ENCODE measurements around the gene SIVA1.
A peak's percentile ranks its signal among the peaks of the same experiment; 100 is the strongest.

SIVA1 gene

GRCh38 chr14:104797115-104798044 lies 44.4 kb downstream of the SIVA1 start:
- DNase-seq (ENCODE audit: low read depth in 2 of 2), result no peak

- no peak for DNase-seq (ENCODE audit: low read depth in 2 of 2)
Observed at GRCh38 chr14:104798300-104799243, 45.6 kb downstream of the SIVA1 start.

GRCh38 chr14:104799244-104800014 lies 46.5 kb downstream of the SIVA1 start:
- DNase-seq (ENCODE audit: low read depth in 2 of 2), result no peak

DNA sequence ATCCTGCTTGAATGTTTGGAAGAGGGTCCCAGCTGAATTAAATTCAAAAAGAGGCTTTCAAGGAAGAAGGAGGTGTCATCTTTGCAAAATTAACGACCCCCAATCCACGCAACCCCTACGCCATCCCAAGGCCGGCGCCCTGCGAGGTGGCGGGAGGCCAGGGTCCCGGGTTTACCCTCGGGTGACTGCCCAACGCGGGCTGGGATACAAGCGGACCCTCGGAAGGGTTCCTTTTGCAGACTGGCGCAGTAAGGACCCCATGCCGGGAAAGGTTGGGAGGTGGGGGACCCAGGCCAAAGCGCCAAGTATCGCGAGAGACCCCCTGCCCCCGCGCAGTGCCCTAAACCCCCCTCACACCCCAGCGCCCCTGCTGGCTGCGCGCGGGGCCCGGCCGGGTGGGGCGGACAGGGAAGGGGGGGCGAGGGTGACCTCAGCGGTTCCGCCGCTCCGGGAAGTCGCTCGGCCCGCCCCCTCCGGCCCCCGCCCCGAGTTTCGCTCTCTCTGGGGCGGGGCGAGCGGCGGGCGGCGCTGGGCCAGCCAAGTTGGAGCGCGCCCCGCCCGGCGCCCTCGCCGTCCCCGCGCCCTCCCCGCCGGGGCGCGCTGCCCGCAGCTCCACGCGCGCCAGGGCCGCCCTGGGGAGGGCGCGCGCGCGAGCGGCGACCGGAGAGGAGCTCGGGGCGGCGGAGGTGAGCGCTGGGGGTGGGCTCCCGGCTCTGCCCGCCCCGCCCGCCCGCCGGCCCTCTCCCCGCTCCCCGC lies 47.2 kb downstream of the SIVA1 start:
- peak; percentile 64 to 86 for DNase-seq (ENCODE audit: low read depth in 2 of 2)

GRCh38 chr14:104800771-104801519 lies 48.0 kb downstream of the SIVA1 start, which contains the start of gene ZBTB42:
Gene ZBTB42, plus strand, starts transcription at chr14:104801101. Its CDS starts 97 bp downstream, at chr14:104801198.
- DNase-seq (ENCODE audit: low read depth in 2 of 2), result peak; percentile 24 to 62

GRCh38 chr14:104801520-104802393 lies 48.8 kb downstream of the SIVA1 start:
- no peak for DNase-seq (ENCODE audit: low read depth in 2 of 2)

GRCh38 chr14:104802394-104803184 lies 49.6 kb downstream of the SIVA1 start:
- DNase-seq (ENCODE audit: low read depth in 2 of 2), result no peak

GRCh38 chr14:104803280-104803911 lies 50.4 kb downstream of the SIVA1 start:
- no peak for DNase-seq (ENCODE audit: low read depth in 2 of 2)

GRCh38 chr14:104803912-104804410 lies 51.0 kb downstream of the SIVA1 start:
- no peak for DNase-seq (ENCODE audit: low read depth in 2 of 2)

GRCh38 chr14:104804481-104805325 lies 51.8 kb downstream of the SIVA1 start:
- DNase-seq (ENCODE audit: low read depth in 2 of 2), result no peak

DNA sequence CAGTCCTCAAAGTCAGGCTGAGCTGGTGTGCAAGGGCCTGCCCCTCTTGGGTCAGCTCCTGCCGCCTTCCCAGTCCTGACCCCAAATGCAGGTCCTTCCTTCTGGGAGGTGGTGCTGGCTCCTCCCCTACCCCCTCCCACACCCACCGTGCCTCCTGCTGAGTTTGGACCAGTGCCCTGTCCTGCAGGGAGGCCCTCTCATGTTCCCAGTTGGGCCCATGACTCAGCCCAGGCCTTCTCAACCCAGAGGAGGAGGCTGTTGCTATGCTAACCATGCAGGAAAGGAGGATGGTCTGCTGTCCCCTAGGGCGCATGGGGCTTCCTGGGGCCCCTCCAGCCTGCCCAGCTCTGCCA lies 52.4 kb downstream of the SIVA1 start:
- DNase-seq (ENCODE audit: low read depth in 2 of 2), result no peak

DNA sequence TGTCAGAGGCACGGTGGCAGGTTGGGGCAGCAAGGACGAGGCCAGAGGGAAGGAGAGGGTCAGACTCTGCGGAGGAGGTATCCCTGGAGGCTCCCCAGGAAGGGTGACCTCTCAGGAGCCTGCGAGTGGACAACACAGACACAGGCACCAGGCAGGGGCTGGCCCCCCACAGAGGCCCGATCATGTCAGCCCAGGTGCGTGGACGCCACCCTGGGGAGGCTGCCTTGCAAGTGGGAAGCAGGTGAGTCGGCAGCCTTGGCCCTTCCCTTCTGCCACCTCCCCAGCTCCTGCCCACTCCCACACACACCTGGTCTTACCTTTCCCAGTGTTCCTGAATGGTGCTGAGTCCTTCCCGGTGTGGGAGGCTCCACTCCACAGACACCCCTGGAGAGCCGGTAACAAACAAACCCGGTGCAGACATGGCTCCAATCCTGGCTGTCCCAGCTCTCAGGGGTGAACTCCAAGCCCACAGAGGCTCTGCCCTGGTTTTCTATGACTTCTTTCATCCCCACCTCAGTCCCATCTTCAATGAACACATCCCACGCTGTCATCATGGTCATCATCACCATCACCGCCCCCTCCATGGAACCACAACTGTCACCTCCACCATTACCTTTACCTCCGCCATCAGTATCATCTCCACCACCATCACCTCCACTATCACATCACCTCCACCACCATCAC lies 53.1 kb downstream of the SIVA1 start:
- DNase-seq (ENCODE audit: low read depth in 2 of 2), result no peak

- DNase-seq (ENCODE audit: low read depth in 2 of 2), result no peak
Observed at GRCh38 chr14:104806625-104807465, 53.9 kb downstream of the SIVA1 start.

GRCh38 chr14:104808456-104808855 lies 55.5 kb downstream of the SIVA1 start:
- DNase-seq (ENCODE audit: low read depth in 2 of 2), result no peak
